M059J (cell line): ENCODE data around the gene TCEAL9. TPM values are rescaled to one million over a fixed set of nuclear protein-coding genes. Genes with fewer than 3 reads are reported as not detected.
"Not testable (repeated sequence)": the region's sequence is repeated elsewhere in the genome, so short reads cannot be mapped to it uniquely, and the experiment has no call there.

Experiments used
- DNase-seq: peaks from one replicate; pipeline ENCODE4 v3.0.0-alpha.2; 2012; ENCODE audit warnings: low read depth
- total RNA-seq: library from RNA; depleted of rRNA; stranded (reverse); fragments of >200 nt; shearing (Covaris generic); gene quantifications from 2 replicates; pipeline ENCODE4 v1.2.3, GENCODE V29; 2014

Gene TCEAL9
- total RNA-seq, 1 experiment from 2014 or later: 261 TPM

- DNase-seq: no peak
Measured at GRCh38 chrX:103373581-103373980, 17.3 kb downstream of the TCEAL9 start.

DNA sequence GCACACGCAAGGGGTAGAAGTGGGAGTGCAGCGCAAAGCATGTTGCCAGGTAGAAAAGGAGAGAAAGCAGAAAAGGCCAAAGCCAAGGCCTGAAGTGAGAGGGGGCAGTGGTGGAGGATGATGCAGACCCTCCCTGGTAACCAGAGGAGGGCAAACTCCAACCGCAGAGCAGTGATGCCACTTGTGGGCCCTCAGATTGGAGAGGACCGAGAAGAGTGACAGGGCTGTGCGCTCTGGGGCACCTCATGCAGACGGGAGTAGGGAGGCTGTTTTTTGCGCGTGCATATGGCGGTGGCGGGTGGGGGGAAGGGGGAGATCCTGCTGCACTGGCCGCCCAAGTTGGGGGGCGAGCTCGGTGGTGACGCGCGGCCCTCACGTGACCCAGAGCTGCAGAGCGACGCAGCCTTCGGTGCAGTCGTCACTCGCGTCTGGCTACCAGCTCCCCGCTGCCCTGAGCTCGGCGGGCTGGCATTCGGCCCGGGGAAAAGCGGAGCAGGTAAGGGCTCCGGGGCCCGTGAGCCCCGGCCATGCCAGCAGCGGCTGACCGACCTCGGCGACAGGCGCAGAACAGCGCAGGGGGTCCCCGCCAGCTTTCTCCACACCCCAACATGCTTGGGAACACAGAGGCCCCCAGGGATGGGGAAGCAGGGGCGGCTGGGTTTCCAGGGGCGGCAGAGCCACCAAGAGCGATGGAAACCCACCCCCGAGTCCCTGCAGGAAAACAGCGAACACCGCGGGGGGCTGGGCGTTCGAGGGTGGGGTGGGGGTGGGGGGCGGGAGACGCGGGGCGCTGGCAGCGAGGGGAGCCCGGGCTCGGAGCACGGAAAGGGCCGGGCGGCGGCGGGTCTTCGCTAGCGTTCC, 20.0 kb downstream of the TCEAL9 start, which contains the start of gene BEX3:
Gene BEX3 (plus strand): TSS at position 421 of the 861 bp plus-strand sequence. CDS start 984 bp downstream, outside the sequence.
- DNase-seq: peak; percentile 62

- DNase-seq: peak; percentile 33
Measured at GRCh38 chrX:103376979-103377324, 20.6 kb downstream of the TCEAL9 start.

- DNase-seq: no peak
Measured at GRCh38 chrX:103378990-103379389, 22.7 kb downstream of the TCEAL9 start.

DNA sequence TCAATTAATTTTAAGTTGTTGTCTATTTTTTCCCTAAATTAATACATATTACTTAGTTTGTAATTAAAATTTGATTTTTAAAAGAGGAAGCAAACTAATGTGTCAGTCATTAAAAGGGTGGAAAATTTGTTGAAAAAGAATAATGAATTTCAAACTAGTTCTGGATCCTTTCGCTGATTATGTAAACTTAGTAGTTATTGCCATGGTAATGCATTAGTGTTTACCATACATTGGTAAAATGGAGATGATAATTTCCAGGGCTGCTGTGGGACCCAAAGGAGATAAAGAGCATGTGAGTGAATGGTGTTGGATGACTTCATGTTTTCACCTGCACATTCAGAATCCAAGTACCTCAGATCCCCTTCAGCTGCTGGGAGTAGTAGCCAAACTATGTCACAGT, 26.6 kb downstream of the TCEAL9 start:
- no peak for DNase-seq

DNA sequence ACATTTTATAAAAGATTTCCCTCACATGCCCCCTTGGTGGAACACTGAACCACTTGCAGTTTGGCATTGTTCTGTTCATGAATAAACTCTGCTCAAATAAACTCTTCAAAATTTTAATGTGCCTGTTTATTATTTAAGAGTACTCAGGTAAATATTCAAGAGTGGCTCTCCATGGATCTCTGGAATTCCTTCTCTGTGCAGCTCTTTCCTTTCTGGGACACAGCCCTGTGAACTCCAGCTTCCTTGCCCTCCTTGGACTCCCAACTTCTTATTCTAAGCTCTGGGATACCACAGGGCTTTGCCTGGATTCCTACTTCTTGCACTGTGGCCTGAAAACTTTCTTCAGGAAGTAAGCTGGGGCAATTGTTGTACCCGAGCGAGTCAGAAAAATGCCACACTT, 28.4 kb downstream of the TCEAL9 start:
- DNase-seq: no peak

DNA sequence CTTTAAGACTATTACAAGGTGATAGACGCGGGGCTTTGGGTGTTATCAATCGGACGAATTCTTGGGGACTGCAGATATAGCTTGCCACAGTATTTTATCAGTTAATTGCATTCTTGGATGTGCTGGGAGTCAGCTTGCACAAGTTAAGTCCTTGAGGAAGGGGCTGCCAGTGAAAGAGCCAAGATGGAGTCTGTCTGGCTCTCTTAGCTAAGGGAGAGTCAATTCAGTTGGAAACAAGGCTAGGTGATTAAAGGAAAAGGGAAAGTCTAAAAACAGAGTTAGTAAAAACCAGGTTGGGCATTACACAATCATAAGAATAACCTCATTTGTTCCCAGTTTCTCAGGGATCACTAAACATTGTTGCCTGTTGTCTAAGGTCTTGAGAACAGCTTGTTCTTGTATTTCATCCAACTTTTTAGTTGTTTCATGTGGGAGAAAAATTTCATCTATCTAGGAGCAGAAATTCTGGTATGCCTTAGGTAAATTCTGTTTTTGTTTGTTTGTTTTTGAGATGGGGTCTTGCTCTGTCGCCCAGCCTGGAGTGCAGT, 29.1 kb downstream of the TCEAL9 start:
- not testable (repeated sequence) for DNase-seq

- DNase-seq: no peak
Measured at GRCh38 chrX:103386332-103386731, 30.0 kb downstream of the TCEAL9 start.

GRCh38 chrX:103393487-103393886, 37.2 kb downstream of the TCEAL9 start:
- DNase-seq: no peak

DNA sequence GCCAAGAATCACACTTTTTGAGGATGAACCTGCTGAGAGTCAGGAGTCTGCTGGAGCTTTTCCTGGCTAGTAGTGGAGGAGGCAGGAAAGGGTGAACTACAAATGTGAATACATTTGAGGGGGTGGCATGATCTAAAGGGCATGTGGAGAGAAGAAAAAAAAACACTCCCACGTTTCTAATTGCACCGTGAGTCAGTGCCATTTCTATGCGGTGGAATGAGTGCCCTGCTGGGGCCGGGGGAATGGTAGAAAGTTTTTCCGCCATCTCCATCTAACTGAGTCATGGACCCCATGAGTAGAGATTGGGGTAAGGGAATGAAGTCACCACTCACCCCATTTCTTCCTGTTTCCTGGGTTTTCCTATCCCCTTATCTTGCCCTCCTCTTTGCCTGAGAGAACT, 39.9 kb downstream of the TCEAL9 start:
- DNase-seq: peak; percentile 75

DNA sequence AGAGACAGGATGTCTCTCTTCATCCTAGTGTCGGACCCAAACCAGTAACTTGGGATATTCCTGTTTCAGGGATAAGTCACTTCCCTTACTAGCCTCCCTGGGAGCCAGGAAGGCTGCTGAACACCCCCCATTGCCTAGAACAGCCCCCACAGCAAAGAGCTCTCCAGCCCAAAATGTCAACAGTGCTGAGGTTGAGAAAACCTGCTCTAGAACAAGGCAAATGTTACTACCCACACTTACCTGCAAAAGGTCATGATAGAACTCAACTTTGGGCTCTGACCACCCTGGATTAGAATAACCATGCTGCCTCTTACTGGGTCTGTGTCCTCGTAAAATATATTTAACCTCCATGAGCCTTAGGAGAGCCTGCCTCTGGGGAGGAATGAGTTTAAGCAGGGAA, 40.4 kb downstream of the TCEAL9 start:
- no peak for DNase-seq

- DNase-seq: no peak
Measured at GRCh38 chrX:103397707-103398106, 41.4 kb downstream of the TCEAL9 start.

DNA sequence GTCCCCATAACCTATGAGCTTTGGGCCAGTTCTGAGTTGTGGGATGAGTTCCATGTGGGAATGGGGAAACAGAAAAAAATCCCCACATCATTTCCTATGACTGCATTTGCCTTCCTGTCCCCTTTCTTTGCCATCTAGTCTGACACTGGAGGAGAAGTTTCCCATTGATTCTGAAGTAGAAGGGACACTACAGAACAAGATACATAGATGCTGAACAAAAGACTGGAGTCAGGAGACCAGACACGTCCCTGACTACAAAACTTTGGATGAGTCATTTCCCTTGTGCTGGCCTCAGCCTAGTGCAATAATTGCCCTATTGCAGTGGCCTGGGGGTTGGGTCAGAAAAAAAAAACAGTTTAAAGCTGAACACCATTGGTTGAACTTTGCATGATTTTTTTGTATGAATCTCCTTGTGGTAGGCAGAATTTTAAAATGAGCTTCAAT, 42.1 kb downstream of the TCEAL9 start:
- DNase-seq: peak; percentile 90

- DNase-seq: no peak
Measured at GRCh38 chrX:103399744-103400143, 43.4 kb downstream of the TCEAL9 start.

GRCh38 chrX:103400931-103401330, 44.6 kb downstream of the TCEAL9 start:
- no peak for DNase-seq

DNA sequence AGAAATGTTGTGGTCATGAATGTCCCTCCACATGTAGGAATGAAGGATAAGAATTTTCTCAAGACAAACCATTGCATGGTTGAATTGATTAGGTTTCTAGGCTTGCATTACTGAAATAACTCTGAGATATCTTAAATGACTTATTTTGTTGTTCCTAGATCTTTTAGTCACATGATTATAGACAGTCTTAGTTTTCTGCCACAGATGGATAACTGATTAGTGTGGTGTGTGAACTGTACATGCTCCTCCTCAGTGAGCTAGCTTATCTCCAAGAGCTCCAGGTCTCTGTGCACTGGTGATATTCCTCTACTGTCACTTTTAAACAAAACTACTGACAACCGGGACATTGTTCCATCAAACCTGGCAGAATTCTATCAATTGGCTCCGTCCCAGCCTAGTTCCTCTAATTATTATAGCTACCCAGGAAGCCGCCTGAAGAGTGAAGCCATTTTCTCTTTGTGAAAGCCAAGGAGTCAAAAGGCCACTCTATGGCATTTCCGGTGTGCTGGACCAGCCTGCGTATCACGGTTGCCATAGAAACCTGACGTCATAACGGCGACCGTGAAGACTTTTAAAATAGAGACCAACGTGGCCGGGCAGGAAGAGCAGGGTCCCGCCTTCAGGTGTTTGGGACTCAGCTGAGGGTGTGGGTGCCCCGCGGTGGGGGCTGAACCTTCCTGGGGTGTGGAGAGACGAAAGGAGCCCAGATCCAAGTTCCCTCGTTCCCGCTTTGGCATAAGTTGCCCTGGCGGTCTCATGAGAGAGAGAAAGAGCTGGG, 48.1 kb downstream of the TCEAL9 start:
- peak; percentile 93 for DNase-seq

DNA sequence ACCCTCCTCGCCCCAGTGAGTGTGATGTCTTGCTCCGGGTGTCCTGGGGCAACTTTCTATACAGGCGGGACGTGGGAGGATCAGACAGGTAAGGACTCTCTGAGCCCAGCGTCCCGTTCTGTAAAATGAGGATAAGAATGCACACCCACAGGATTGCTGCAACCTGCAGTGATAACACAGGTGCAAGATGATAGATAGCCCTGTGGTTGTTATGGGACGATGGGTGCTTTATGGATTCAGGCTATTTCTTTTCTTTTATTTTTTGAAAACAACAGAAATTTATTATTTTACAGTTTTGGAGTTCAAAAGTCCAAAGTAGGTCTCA, 48.7 kb downstream of the TCEAL9 start:
- no peak for DNase-seq

DNA sequence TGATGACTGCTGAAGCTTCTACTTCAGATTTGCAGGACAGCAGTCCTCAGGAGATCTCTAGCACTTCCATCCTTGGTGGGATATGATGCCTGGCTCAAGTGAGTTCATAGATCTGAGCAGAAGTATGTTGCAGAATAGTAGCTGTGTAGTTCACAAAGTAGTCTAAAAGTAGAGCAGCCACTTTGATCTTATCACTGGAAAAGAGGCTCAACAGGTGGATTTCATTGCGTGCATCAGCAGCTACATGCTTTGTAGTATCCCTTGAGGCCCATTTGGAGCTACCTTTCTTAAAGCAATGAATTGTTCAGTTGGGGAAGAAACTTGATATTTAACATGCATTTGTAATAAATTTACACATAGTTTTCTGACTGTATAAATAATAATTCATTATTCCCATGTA, 50.0 kb downstream of the TCEAL9 start:
- DNase-seq: no peak

DNA sequence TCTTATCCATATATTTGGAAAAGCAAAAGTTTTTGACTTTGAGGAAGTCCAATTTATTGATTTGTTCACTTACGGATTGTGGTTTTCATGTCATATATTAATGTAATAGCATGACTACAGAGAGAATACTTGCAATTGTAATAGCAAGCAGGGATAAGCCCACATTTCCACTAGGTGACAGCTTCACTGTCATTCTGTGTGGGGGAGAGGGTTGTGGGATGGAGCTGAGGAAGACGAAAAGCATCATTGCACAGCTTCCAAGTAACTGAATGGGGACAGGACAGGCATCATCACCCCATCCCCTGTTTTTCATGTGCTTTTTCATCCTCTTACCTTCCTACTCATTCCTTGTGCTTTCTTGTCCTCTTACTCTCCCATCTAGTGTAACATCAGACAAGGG, 51.5 kb downstream of the TCEAL9 start:
- DNase-seq: no peak
